GM18909 (cell line): ENCODE results near the gene NAALADL2.
"Not testable (repeated sequence)": the region's sequence is repeated elsewhere in the genome, so short reads cannot be mapped to it uniquely, and the experiment has no call there.

ENCODE experiments used
- ATAC-seq: cut with Tn5 transposase; IDR thresholded peaks from one replicate; pipeline ENCODE4 v1.9.1; 2021; ENCODE audit warnings: mild to moderate bottlenecking; ENCODE audit not compliant: unreplicated experiment, poor library complexity

The NAALADL2 gene

GRCh38 chr3:175608356-175608755 lies 749.2 kb downstream of the NAALADL2 start:
- ATAC-seq, result no peak

GRCh38 chr3:175608911-175609310 lies 749.8 kb downstream of the NAALADL2 start:
- ATAC-seq, result no peak

- ATAC-seq, result no peak
Observed at GRCh38 chr3:175612487-175613196, 753.5 kb downstream of the NAALADL2 start.

GRCh38 chr3:175614107-175614506 lies 755.0 kb downstream of the NAALADL2 start:
- ATAC-seq, result not testable (repeated sequence)

- ATAC-seq, result no peak
Observed at GRCh38 chr3:175617247-175617646, 758.1 kb downstream of the NAALADL2 start.

GRCh38 chr3:175619369-175619768 lies 760.2 kb downstream of the NAALADL2 start:
- no peak for ATAC-seq

- no peak for ATAC-seq
Observed at GRCh38 chr3:175620093-175620492, 761.0 kb downstream of the NAALADL2 start.

GRCh38 chr3:175620532-175620931 lies 761.4 kb downstream of the NAALADL2 start:
- no peak for ATAC-seq

GRCh38 chr3:175640958-175641357 lies 781.8 kb downstream of the NAALADL2 start:
- no peak for ATAC-seq

- ATAC-seq, result no peak
Observed at GRCh38 chr3:175646865-175647264, 787.7 kb downstream of the NAALADL2 start.

GRCh38 chr3:175648899-175649298 lies 789.8 kb downstream of the NAALADL2 start:
- ATAC-seq, result no peak

- ATAC-seq, result no peak
Observed at GRCh38 chr3:175651716-175652115, 792.6 kb downstream of the NAALADL2 start.

GRCh38 chr3:175655351-175655750 lies 796.2 kb downstream of the NAALADL2 start:
- no peak for ATAC-seq

- no peak for ATAC-seq
Observed at GRCh38 chr3:175656461-175656860, 797.3 kb downstream of the NAALADL2 start.

GRCh38 chr3:175659670-175660350 lies 800.7 kb downstream of the NAALADL2 start:
- no peak for ATAC-seq

- no peak for ATAC-seq
Observed at GRCh38 chr3:175662815-175663214, 803.7 kb downstream of the NAALADL2 start.

- no peak for ATAC-seq
Observed at GRCh38 chr3:175664911-175665310, 805.8 kb downstream of the NAALADL2 start.

- ATAC-seq, result no peak
Observed at GRCh38 chr3:175668300-175668699, 809.2 kb downstream of the NAALADL2 start.

GRCh38 chr3:175670557-175670956 lies 811.4 kb downstream of the NAALADL2 start:
- ATAC-seq, result no peak

- ATAC-seq, result no peak
Observed at GRCh38 chr3:175672119-175672689, 813.1 kb downstream of the NAALADL2 start.

- ATAC-seq, result no peak
Observed at GRCh38 chr3:175679568-175679967, 820.4 kb downstream of the NAALADL2 start.

- no peak for ATAC-seq
Observed at GRCh38 chr3:175692256-175692655, 833.1 kb downstream of the NAALADL2 start.
